Activated CD8-positive, alpha-beta memory T cell treated with anti-CD3 and anti-CD28 coated beads, Interleukin-2, amount 50 U/mL, for 1 hour (primary cell): ENCODE results near the gene PRMT5.

ENCODE experiments used
- DNase-seq: peaks from one replicate; pipeline ENCODE4 v3.0.0-alpha.2; 2020; ENCODE audit errors: extremely low read depth

Gene PRMT5

GRCh38 chr14:22875748-22876319, 53.3 kb downstream of the PRMT5 start:
- no peak for DNase-seq

DNA sequence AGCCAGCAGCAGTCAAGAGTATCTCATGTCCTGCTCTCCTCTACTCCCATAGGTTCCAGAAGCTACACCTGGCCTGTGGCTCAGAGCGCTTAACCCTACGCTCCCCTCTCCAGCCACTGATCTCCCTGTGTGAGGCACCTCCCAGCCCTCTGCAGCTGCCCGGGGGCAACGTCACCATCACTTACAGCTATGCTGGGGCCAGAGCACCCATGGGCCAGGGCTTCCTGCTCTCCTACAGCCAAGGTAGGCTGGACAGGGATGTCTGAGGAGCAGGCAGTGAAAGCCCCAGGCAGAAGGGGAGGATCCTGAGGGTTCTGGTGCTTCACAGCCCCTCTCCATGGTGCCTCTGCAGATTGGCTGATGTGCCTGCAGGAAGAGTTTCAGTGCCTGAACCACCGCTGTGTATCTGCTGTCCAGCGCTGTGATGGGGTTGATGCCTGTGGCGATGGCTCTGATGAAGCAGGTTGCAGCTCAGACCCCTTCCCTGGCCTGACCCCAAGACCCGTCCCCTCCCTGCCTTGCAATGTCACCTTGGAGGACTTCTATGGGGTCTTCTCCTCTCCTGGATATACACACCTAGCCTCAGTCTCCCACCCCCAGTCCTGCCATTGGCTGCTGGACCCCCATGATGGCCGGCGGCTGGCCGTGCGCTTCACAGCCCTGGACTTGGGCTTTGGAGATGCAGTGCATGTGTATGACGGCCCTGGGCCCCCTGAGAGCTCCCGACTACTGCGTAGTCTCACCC, 54.0 kb downstream of the PRMT5 start:
- DNase-seq, result no peak

DNA sequence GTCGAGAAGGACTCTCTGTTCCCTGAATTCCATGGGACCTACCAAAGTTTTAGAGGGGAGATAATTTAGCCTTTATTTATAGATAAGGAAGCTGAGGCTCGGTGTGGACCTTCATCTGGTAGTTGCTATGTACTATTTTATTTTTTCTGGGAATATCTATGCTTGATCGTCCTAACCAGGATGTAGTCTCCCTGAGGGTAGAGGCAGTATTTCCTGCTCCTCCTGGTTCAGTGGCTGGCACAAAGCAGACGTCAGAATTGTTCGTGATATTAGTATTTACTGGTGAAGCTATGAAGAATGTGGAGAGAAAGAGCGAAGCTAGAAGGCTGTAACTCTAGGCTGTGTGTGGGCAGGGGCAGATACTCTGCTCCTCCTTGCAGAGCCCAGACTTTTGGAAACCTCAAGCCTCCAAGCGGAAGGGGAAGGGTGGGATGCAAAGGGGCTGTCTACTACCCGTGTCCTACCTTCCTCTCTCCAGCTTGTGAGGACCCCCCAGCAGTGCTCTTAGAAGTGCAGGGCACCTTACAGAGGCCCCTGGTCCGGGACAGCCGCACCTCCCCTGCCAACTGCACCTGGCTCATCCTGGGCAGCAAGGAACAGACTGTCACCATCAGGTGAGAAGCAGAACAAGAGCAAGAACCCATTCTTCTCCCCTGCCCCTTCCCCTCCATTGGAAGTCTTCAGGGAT, 56.2 kb downstream of the PRMT5 start:
- DNase-seq, result no peak

DNA sequence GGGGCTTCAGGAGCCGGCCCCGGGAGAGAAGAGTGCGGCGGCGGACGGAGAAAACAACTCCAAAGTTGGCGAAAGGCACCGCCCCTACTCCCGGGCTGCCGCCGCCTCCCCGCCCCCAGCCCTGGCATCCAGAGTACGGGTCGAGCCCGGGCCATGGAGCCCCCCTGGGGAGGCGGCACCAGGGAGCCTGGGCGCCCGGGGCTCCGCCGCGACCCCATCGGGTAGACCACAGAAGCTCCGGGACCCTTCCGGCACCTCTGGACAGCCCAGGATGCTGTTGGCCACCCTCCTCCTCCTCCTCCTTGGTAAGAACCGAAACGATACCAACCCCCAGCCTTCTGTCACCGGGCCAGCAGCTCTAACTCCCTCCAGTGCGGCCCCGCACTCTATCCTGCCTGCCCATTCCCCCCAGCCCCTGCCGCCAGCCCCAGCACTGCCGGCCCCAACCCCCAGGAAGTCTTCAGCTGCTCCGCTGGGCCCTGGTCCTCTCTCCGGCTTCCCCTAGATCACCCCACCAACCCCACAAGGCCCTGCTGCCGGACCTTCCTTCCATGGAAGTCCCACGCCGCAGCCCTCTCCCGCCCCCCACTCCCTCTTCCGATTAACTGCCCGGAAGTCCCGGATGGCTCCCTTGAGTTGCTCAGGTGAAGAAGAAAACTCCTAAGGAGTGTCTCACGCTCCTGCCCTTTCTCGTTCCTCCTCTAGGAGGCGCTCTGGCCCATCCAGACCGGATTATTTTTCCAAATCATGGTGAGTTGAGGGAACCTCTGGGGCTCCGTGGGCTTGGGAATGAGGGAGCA, 56.9 kb downstream of the PRMT5 start:
- DNase-seq, result no peak

DNA sequence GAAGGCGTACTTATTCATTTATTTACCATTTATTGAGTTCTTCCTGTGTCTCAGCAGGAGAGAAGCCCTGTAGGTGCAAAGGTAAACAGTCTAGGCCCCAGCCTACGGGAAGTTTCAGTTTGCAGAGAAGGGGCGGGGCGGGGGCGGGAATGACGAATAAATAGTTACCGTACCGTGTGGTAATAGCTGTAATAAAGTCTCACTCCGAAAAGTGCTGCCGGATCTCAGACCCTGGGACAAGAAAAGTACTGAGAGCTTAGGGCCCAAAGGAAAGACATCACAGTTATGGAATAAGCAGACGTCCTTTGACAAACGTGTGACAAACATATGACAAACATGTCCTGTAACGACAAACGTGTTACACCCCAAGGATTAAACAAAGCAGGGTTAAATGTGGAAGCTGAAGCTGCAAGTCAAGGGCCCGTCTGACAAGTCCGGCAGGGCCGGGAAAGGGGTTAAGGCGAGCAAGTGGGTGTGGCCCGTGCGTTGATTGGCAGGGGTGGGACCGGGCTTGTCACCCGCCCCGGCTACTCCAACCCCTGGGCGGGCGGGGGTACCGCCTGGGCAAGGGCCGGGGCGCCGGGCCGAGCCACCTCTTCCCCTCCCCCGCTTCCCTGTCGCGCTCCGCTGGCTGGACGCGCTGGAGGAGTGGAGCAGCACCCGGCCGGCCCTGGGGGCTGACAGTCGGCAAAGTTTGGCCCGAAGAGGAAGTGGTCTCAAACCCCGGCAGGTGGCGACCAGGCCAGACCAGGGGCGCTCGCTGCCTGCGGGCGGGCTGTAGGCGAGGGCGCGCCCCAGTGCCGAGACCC, 57.7 kb downstream of the PRMT5 start, which contains the start of gene LRP10:
Gene LRP10, plus strand, starts transcription at position 517 of the 809 bp plus-strand sequence. CDS start 564 bp downstream, outside the sequence.
- DNase-seq, result peak; percentile 32

DNA sequence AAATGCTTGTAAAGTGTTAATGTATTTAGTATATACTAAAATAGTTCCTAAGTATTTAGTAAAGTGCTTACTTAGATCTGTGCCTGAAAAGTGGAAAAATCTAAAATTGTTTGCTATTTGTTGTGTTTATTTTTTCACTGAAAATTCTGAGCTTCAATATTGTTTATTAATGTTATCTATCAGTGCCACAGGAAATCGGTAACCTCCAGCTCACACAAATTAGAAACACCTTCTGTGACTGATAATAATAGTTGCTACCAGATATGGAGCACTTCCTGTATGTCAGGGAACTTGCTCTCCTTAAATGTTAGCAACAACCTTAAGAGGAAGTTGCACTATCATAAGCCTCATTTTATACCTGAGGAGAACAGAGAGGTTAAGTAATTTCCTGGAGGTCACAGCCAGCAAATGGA, 58.4 kb downstream of the PRMT5 start:
- DNase-seq, result no peak
